Measurements from ENCODE around the gene IPO7.

IPO7 gene

DNA sequence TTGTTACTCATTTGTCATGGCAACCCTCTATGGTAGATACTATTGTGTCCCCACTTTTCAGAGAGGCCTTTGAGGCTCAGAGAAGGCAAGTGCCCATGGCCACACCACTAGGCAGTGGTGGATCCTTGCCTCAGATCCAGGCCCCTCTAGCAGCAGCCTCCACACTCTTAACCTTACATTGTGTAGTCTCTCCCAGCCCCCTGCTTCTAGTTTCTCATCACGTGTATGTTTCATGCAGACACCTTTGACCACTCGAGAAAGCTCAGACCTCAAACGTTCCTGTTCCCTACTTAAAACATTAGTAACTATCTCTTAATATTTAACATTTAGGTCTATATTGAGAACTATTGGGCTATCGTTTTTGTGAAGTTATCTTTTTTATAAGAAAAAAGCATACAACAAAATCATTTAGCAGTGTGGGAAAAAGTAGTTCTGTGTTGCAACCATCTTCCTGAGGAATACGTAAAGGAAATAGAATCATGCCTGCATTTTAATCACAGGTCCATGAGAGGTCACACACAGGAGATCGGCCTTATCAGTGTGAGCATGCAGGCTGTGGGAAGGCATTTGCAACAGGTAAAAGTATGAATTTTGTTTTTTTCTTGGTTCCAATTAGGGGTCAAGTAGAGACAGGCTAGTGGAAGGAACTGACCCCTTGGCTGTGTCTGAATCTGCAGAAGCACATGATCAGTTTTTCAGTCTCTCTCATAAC is 111.5 kb downstream of the IPO7 start:
- TF ChIP-seq, protein P1, sequence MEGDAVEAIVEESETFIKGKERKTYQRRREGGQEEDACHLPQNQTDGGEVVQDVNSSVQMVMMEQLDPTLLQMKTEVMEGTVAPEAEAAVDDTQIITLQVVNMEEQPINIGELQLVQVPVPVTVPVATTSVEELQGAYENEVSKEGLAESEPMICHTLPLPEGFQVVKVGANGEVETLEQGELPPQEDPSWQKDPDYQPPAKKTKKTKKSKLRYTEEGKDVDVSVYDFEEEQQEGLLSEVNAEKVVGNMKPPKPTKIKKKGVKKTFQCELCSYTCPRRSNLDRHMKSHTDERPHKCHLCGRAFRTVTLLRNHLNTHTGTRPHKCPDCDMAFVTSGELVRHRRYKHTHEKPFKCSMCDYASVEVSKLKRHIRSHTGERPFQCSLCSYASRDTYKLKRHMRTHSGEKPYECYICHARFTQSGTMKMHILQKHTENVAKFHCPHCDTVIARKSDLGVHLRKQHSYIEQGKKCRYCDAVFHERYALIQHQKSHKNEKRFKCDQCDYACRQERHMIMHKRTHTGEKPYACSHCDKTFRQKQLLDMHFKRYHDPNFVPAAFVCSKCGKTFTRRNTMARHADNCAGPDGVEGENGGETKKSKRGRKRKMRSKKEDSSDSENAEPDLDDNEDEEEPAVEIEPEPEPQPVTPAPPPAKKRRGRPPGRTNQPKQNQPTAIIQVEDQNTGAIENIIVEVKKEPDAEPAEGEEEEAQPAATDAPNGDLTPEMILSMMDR (IDR thresholded peaks at IDR 0.05; ENCODE audit: low read length, missing control alignments): no peak
- no peak for DNase-seq (ENCODE audit: low read depth)
- no peak overlapping the region for H3K4me3 ChIP-seq (replicated peaks; ENCODE audit: low read depth, low read length)
